Testis (tissue), 3 donors: Measurements from ENCODE around the gene MOBP. TPM values are rescaled to one million over a fixed set of nuclear protein-coding genes. Genes with fewer than 3 reads are reported as not detected.

Experiments
- DNase-seq: peaks from one replicate; pipeline ENCODE4 v3.0.0-alpha.2; 2019
- H3K27ac ChIP-seq, 2 donors: fragments of 200-600 bp; sonication (generic); one replicate each; pipeline ENCODE4 v1.5.1; 2019
- H3K27me3 ChIP-seq: fragments of 200-600 bp; sonication (generic); one replicate; pipeline ENCODE4 v1.5.1; 2019
- H3K36me3 ChIP-seq: fragments of 200-600 bp; sonication (generic); one replicate; pipeline ENCODE4 v1.5.1; 2017; ENCODE audit warnings: low read depth; ENCODE audit errors: missing control alignments
- H3K4me1 ChIP-seq: fragments of 200-600 bp; sonication (generic); one replicate; pipeline ENCODE4 v1.5.1; 2019
- H3K4me3 ChIP-seq, 2 donors: fragments of 200-600 bp; sonication (generic); one replicate each; pipeline ENCODE4 v1.5.1; 2017 to 2019
- H3K9me3 ChIP-seq: fragments of 200-600 bp; sonication (generic); one replicate; pipeline ENCODE4 v1.5.1; 2017
- POLR2A ChIP-seq: fragments of 450-650 bp; IDR thresholded peaks from one replicate; pipeline ENCODE4 v1.6.1; 2017; ENCODE audit warnings: antibody characterized with exemption, mild to moderate bottlenecking, moderate library complexity
- WGBS, 2 donors: methylation state at CpG; one replicate each; pipeline ENCODE4 v1.1.5; 2018; 5-methylcytosine and 5-hydroxymethylcytosine counted together
- intact Hi-C: fragments of 100-400 bp; cut with DNase I; formaldehyde crosslinking; loops from one replicate; pipeline ENCODE4 v1.15.1; 2023; ENCODE audit warnings: low total_unique reads
- polyA plus RNA-seq: library from polyadenylated mRNA; stranded (reverse); fragments of 350-450 nt; fragmentation: Illumina TruSeq; extraction: RNeasy Lipid Tissue Mini Kit (QIAGEN cat#74804); gene quantifications from one replicate; pipeline ENCODE4 v1.2.3, GENCODE V29; 2014; ENCODE audit warnings: low read depth, low replicate concordance; ENCODE audit not compliant: insufficient read depth
- total RNA-seq, 2 donors: library from RNA; depleted of rRNA; stranded (reverse); fragments of >200 nt; gene quantifications; one replicate each; pipeline ENCODE4 v1.2.3, GENCODE V29; 2016
- TF ChIP-seq, protein P1 (sequence below), 3 experiments: fragments of 450-650 bp in 2 of 3; fragments of 200-600 bp in 1 of 3; sonication (generic) in 1 of 3; IDR thresholded peaks; one replicate each; pipeline ENCODE4 v1.5.1; 2016 to 2019; ENCODE audit warnings: antibody characterized with exemption in 3 of 3, mild to moderate bottlenecking in 2 of 3, moderate library complexity in 1 of 3

Gene MOBP
- total and polyA plus RNA-seq, 3 donors from 2014 or later, result 5.6 to 19.5 (median 8.5) TPM

- Histone ChIP-seq H3K27me3 (no peaks in the 10 kb centered on the region), H3K9me3 (no peaks in the 10 kb centered on the region), H3K36me3 (no peaks in the 10 kb centered on the region), H3K27ac (no peak overlapping the region), H3K4me3 (no peak overlapping the region), H3K4me1 (no peaks in the 10 kb centered on the region)
- intact Hi-C loops, result no loop called here
- DNase-seq, result no peak
- TF ChIP-seq, protein P1, sequence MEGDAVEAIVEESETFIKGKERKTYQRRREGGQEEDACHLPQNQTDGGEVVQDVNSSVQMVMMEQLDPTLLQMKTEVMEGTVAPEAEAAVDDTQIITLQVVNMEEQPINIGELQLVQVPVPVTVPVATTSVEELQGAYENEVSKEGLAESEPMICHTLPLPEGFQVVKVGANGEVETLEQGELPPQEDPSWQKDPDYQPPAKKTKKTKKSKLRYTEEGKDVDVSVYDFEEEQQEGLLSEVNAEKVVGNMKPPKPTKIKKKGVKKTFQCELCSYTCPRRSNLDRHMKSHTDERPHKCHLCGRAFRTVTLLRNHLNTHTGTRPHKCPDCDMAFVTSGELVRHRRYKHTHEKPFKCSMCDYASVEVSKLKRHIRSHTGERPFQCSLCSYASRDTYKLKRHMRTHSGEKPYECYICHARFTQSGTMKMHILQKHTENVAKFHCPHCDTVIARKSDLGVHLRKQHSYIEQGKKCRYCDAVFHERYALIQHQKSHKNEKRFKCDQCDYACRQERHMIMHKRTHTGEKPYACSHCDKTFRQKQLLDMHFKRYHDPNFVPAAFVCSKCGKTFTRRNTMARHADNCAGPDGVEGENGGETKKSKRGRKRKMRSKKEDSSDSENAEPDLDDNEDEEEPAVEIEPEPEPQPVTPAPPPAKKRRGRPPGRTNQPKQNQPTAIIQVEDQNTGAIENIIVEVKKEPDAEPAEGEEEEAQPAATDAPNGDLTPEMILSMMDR (IDR thresholded peaks at IDR 0.05), result no peak
- TF ChIP-seq POLR2A, result no peak
- 52 to 53% methylated on average over 3 of the region's 3 CpGs for WGBS, 2 donors
Observed at GRCh38 chr3:39513791-39514369, 46.4 kb downstream of the MOBP start.

GRCh38 chr3:39515681-39516441, 48.4 kb downstream of the MOBP start:
- intact Hi-C loops, result no loop called here
- H3K9me3 ChIP-seq, result no peaks in the 10 kb centered on the region
- whole genome bisulfite sequencing, 2 donors, result 72 to 80% methylated on average over 11 of the region's 11 CpGs
- no peak overlapping the region for H3K4me3 ChIP-seq
- H3K27me3 ChIP-seq, result no peaks in the 10 kb centered on the region
- no peaks in the 10 kb centered on the region for H3K36me3 ChIP-seq
- no peaks in the 10 kb centered on the region for H3K4me1 ChIP-seq
- no peak for DNase-seq
- H3K27ac ChIP-seq, result no peak overlapping the region
- TF ChIP-seq, protein P1 (IDR thresholded peaks at IDR 0.05), result no peak
- TF ChIP-seq POLR2A, result no peak

DNA sequence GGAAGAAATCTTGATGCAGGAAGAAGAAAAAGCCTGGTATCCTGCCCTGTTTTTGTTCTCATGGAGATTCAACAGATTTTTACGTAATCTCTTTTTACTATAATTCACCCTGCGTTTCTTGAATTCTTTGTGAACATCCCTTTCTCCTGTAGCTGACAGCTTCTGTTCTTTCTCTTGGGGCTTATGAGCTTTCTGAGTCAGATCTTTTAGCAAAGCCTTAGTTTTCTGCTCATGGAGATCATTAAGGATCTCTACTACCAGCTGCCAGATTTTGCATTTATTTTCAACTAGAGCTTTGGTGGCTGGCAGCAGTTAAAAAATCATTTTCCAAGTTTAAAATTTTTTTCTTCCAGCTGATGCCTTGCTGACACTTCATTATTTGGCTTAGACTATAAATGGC, 51.6 kb downstream of the MOBP start:
- Histone ChIP-seq H3K9me3 (no peaks in the 10 kb centered on the region), H3K4me3 (no peak overlapping the region), H3K27me3 (no peaks in the 10 kb centered on the region), H3K4me1 (no peaks in the 10 kb centered on the region), H3K36me3 (no peaks in the 10 kb centered on the region), H3K27ac (no peak overlapping the region)
- no peak for TF ChIP-seq POLR2A
- TF ChIP-seq, protein P1 (IDR thresholded peaks at IDR 0.05), result no peak
- intact Hi-C loops, result no loop called here
- WGBS, 2 donors, result 71 to 75% methylated on average over 2 of the region's 2 CpGs
- no peak for DNase-seq

GRCh38 chr3:39519554-39520288, 52.2 kb downstream of the MOBP start:
- WGBS, 2 donors, result 75 to 86% methylated on average over 3 of the region's 3 CpGs
- TF ChIP-seq, protein P1 (IDR thresholded peaks at IDR 0.05), result no peak
- TF ChIP-seq POLR2A, result no peak
- no peaks in the 10 kb centered on the region for H3K27me3 ChIP-seq

More at GRCh38 chr3:39519554-39520288, 52.2 kb downstream of the MOBP start:
- H3K9me3 ChIP-seq, result no peaks in the 10 kb centered on the region
- no peak overlapping the region for H3K27ac ChIP-seq
- intact Hi-C loops, result no loop called here
- no peak for DNase-seq
- H3K36me3 ChIP-seq, result no peaks in the 10 kb centered on the region
- no peaks in the 10 kb centered on the region for H3K4me1 ChIP-seq
- no peak overlapping the region for H3K4me3 ChIP-seq
